GM19328 (cell line): ENCODE data around the gene ZBTB25.

Source experiments
- ATAC-seq: cut with Tn5 transposase; IDR thresholded peaks from one replicate; pipeline ENCODE4 v1.9.1; 2021; ENCODE audit warnings: mild to moderate bottlenecking, moderate library complexity; ENCODE audit not compliant: unreplicated experiment

Gene ZBTB25

DNA sequence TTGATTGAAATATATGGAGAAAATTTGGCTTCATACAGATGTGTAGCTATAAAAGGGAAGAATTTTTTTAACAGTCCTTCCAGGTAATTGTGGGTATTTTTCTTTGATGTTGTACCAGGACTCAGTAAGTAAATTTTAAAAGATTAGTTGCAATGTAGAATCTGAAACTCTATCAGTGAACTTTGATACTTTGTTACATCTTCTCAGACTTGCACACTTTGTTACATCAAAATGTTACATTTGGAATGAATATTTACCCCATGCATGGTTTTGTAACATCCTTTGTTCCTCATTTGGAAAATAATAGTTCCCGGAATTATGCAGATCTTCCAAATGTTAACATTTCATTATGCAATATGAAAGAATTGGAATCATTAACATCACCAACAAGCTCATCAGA lies 101.7 kb downstream of the ZBTB25 start:
- no peak for ATAC-seq

DNA sequence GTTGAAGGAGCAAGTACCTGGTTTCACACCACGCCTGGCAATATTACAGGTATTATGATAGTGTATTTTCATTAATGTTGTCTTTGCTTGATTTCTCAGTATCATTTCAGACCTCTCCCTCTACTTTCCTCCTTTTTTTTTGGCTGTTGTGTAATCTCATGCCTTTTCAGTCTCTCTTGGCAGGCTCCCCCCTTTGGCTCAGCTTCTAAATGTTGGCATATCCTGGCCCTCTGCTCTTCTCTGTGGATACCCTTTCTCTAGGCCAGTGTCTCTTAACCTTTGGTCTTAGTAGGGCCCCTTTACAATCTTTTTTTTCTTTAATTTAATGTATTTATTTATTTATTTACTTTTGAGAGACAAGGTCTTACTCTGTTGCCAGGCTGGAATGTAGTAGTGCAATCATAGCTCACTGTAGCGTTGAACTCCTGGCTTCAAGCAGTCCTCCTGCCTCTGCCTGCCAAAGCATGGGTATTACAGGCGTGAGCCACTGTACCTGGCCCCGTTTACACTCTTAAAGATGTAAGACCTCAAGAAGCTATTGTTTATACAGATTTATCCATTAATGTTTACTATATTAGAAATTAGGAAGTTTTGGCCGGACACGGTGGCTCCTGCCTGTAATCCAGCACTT lies 102.7 kb downstream of the ZBTB25 start:
- no peak for ATAC-seq
